Spleen (tissue), 11 donors: ENCODE measurements around the gene PLB1. TPM values are rescaled to one million over a fixed set of nuclear protein-coding genes. Genes with fewer than 3 reads are reported as not detected.
A peak's percentile ranks its signal among the peaks of the same experiment; 100 is the strongest.

Experiments
- DNase-seq: peaks from one replicate; pipeline ENCODE4 v3.0.0-alpha.2; 2020
- H3K27ac ChIP-seq, 8 donors: fragments of 200-600 bp; sonication (generic) in 7 of 8; 1 replicate in 4 of 8; 2 replicates in 4 of 8; pipeline versions ENCODE4 v1.5.0 to v1.8.0; 2016 to 2021; ENCODE audit warnings: inconsistent platforms in 4 of 8, mild to moderate bottlenecking in 4 of 8, moderate library complexity in 1 of 8
- H3K27me3 ChIP-seq, 7 donors: fragments of 200-600 bp; sonication (generic) in 6 of 7; replicated peaks in 1 of 7; 1 replicate in 4 of 7; 2 replicates in 3 of 7; pipeline versions ENCODE4 v1.5.0 to v1.8.0; 2016 to 2021; ENCODE audit warnings: inconsistent platforms in 3 of 7, mild to moderate bottlenecking in 1 of 7
- H3K36me3 ChIP-seq, 6 donors: fragments of 200-600 bp; sonication (generic) in 5 of 6; 1 replicate in 4 of 6; 2 replicates in 2 of 6; pipeline versions ENCODE4 v1.5.0 to v1.8.0; 2016 to 2021; ENCODE audit warnings: inconsistent platforms in 2 of 6
- H3K4me1 ChIP-seq, 6 donors: fragments of 200-600 bp; sonication (generic) in 5 of 6; 1 replicate in 3 of 6; 2 replicates in 3 of 6; pipeline versions ENCODE4 v1.5.0 to v1.8.0; 2016 to 2021; ENCODE audit warnings: inconsistent platforms in 3 of 6
- H3K4me3 ChIP-seq, 8 donors: fragments of 200-600 bp; sonication (generic) in 7 of 8; 1 replicate in 4 of 8; 2 replicates in 4 of 8; pipeline versions ENCODE4 v1.5.0 to v1.8.0; 2016 to 2021; ENCODE audit warnings: inconsistent platforms in 4 of 8, mild to moderate bottlenecking in 4 of 8, moderate library complexity in 2 of 8
- H3K9me3 ChIP-seq, 8 donors: fragments of 200-600 bp; sonication (generic) in 7 of 8; 1 replicate in 4 of 8; 2 replicates in 4 of 8; pipeline versions ENCODE4 v1.5.0 to v1.8.0; 2016 to 2021; ENCODE audit warnings: inconsistent platforms in 4 of 8
- POLR2A ChIP-seq, 3 donors: fragments of 450-650 bp; IDR thresholded peaks; one replicate each; pipeline ENCODE4 v1.5.1; 2017; ENCODE audit warnings: antibody characterized with exemption in 3 of 3, mild to moderate bottlenecking in 1 of 3
- POLR2AphosphoS5 ChIP-seq, 3 donors: sonication (generic); formaldehyde crosslinking; IDR thresholded peaks; one replicate each; pipeline ENCODE4 v1.5.1; 2017; ENCODE audit warnings: antibody characterized with exemption in 3 of 3
- WGBS, 5 donors: extraction: QIAGEN DNeasy Blood & Tissue Kit in 3 of 5; methylation state at CpG; one replicate each; pipeline versions ENCODE4 v1.1.5 to v1.1.7; 2013 to 2018; 5-methylcytosine and 5-hydroxymethylcytosine counted together
- intact Hi-C: fragments of 100-400 bp; cut with DNase I; formaldehyde crosslinking; loops from one replicate; pipeline ENCODE4 v1.15.0; 2023; ENCODE audit warnings: low total_unique reads
- polyA plus RNA-seq, 3 donors: library from polyadenylated mRNA; stranded (reverse); fragments of 200-250 nt; gene quantifications; one replicate each; pipeline ENCODE4 v1.2.1, GENCODE V29; 2013
- total RNA-seq, 7 donors: library from RNA; depleted of rRNA in 3 of 7; stranded (reverse); fragments of >200 nt in 3 of 7; fragmentation: NEBNext Ultra II Directional in 4 of 7; extraction: Animal tissue kit (Norgen Biotek cat#: 25700) in 4 of 7; gene quantifications; one replicate each; pipeline versions ENCODE4 v1.1.0 to v1.2.1, GENCODE V29; 2016 to 2021
- TF ChIP-seq, protein P1 (sequence below), 11 experiments: fragments of 200-600 bp in 7 of 11; fragments of 450-650 bp in 4 of 11; sonication (generic) in 4 of 11; IDR thresholded peaks in 8 of 11; conservative IDR thresholded peaks in 3 of 11; 1 replicate in 7 of 11; 2 replicates in 4 of 11; pipeline versions ENCODE4 v1.4.0 to v1.8.0; 2016 to 2021; ENCODE audit warnings: antibody characterized with exemption in 11 of 11, inconsistent platforms in 4 of 11, mild to moderate bottlenecking in 1 of 11
- donor health status: healthy with polysubstance abuse.
- donor health status: DM: no; HTN: no; CAD: no; lungs with moderate emphysema.
- donor health status: DM: no; HTN: no; CAD: no.
- donor health status: Bipolar disorder and iron deficiency.
- donor health status: healthy.
- donor health status: DM: no; HTN: no; CAD: no.
- donor health status: DM: yes; HTN: yes; CAD: no.

PLB1 gene
- total and polyA plus RNA-seq, 10 donors, result 3.8 to 45.7 (median 13.9) TPM

DNA sequence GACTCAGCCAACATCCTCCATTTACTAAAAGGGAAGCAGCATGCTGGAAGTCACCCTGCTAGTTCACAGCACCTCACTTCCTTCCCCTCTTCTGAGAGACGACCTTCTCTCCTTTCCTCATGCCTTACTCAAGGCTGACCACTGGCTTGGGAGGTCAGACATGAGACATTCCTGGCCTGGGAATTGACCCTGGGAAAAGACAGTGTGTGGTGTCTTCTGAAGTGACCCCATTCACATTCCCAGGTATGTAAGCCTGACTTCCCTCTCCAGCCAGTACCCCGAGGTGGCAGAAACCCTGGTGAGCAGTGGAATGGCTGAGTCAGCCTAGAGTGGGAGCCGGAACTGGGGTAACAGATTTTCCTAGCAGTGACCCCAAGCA lies 92.4 kb downstream of the PLB1 start:
- H3K27me3 ChIP-seq, result no peaks in the 10 kb centered on the region
- H3K4me1 ChIP-seq, result peaks cover 5 to 41% (median 28%) of the 10 kb centered on the region in 6 donors
- peak overlapping the region in 5 of 8 donors; percentile 2 to 83 (median 73) for H3K27ac ChIP-seq
- TF ChIP-seq POLR2AphosphoS5 (IDR thresholded peaks at IDR 0.05), result peak in 1 of 3 donors; percentile 38
- TF ChIP-seq, protein P1, sequence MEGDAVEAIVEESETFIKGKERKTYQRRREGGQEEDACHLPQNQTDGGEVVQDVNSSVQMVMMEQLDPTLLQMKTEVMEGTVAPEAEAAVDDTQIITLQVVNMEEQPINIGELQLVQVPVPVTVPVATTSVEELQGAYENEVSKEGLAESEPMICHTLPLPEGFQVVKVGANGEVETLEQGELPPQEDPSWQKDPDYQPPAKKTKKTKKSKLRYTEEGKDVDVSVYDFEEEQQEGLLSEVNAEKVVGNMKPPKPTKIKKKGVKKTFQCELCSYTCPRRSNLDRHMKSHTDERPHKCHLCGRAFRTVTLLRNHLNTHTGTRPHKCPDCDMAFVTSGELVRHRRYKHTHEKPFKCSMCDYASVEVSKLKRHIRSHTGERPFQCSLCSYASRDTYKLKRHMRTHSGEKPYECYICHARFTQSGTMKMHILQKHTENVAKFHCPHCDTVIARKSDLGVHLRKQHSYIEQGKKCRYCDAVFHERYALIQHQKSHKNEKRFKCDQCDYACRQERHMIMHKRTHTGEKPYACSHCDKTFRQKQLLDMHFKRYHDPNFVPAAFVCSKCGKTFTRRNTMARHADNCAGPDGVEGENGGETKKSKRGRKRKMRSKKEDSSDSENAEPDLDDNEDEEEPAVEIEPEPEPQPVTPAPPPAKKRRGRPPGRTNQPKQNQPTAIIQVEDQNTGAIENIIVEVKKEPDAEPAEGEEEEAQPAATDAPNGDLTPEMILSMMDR (IDR thresholded peaks at IDR 0.05 in 8 of 11, conservative IDR thresholded peaks at IDR 0.05 in 3 of 11), result no peak
- H3K9me3 ChIP-seq, result no peaks in the 10 kb centered on the region
- 19 to 37% (median 22%) methylated on average over 3 of the region's 3 CpGs for WGBS, 5 donors
- intact Hi-C loops, result no loop called here
- peak overlapping the region in 1 of 8 donors; percentile 7 for H3K4me3 ChIP-seq
- DNase-seq, result peak; percentile 56
- no peaks in the 10 kb centered on the region for H3K36me3 ChIP-seq

DNA sequence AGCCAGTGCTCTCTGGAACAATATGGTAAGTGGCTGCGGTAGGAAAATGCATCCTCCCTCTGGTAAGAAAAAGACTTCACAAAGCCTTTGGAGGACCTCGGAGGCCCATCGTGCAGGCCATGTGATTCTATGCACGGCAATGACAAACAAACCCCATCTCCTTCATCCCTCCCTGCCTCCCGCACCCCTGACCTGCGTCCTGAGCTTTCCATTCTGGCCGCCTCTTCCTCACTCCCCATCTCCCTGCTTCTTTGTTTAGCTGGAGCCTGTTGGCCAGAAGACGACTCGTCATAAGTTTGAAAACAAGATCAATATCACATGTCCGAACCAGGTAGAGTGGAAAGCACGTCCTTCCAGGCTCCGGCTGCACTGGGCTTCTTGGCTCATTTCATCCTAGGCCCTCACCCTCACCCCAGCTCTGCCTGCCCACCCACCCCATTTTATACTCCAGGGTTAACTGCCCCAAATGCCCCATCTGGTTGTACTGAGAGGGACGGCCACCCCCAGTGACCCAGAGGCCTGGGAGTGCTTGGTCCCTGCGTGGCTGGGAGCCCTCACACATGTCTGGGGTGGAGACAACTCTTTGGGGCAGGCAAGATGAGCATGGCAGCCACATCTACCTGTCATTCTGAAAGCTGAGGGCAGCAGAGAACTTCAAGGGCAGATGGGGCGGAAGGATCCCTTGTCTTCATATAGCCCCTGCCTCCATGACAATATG lies 94.0 kb downstream of the PLB1 start:
- H3K4me1 ChIP-seq, result peaks cover 11 to 38% (median 33%) of the 10 kb centered on the region in 6 donors
- H3K36me3 ChIP-seq, result no peaks in the 10 kb centered on the region
- H3K4me3 ChIP-seq, result no peak overlapping the region
- no peak overlapping the region for H3K27ac ChIP-seq
- DNase-seq, result peak; percentile 55
- TF ChIP-seq POLR2A (IDR thresholded peaks at IDR 0.05) (no peak), POLR2AphosphoS5 (IDR thresholded peaks at IDR 0.05) (no peak)
- TF ChIP-seq, protein P1 (IDR thresholded peaks at IDR 0.05 in 8 of 11, conservative IDR thresholded peaks at IDR 0.05 in 3 of 11), result no peak
- H3K27me3 ChIP-seq, result no peaks in the 10 kb centered on the region
- WGBS, 5 donors, result 92 to 95% (median 94%) methylated on average over 15 of the region's 15 CpGs
- intact Hi-C loops, result loop anchor here (10.0 kb wide), 1 partner anchor 165 kb away; the partner anchor contains the start of gene PPP1CB
- H3K9me3 ChIP-seq, result no peaks in the 10 kb centered on the region

DNA sequence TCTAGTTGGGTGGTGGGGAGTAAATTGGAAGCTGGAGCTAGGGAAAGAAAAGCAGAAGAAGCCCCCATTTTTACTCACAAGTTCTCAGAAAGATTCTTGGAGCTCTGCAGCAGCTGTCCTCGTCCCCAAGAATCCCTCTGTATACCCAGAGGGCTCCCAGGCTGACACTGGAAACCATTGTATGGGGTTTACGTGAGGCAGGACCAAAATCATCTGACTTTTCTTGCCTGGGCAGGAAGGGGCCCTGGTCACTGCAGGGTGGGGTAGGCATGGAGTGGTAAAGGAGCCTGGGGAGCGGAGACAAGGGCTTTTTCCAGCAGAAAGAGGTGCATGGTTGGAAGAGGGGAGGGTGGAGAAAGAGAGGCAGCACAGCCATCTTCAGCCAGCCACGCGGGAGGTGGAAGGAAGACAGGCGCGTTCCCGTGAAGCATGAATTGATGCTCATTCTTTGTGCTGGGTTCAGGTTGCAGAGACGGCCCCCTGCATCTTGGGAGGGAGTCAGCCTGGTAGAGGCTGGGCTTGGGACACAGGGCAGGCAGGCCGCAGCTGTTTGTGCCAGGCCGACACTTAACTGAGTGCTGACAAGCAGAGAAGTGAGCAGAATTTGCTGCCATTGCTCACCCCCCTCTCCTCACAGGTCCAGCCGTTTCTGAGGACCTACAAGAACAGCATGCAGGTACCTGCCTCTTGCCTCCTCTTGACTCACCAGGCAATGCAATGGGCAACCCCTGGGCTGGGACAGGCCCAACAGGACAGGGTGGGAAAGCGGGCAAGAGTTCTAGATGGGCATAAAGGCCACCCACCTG lies 94.8 kb downstream of the PLB1 start:
- TF ChIP-seq POLR2AphosphoS5 (IDR thresholded peaks at IDR 0.05) (no peak), POLR2A (IDR thresholded peaks at IDR 0.05) (no peak)
- TF ChIP-seq, protein P1 (IDR thresholded peaks at IDR 0.05 in 8 of 11, conservative IDR thresholded peaks at IDR 0.05 in 3 of 11), result no peak
- no peaks in the 10 kb centered on the region for H3K36me3 ChIP-seq
- 76 to 90% (median 83%) methylated on average over 13 of the region's 13 CpGs for WGBS, 5 donors
- peaks cover 14 to 43% (median 34%) of the 10 kb centered on the region in 6 donors for H3K4me1 ChIP-seq
- H3K27ac ChIP-seq, result no peak overlapping the region
- no peaks in the 10 kb centered on the region for H3K9me3 ChIP-seq
- no peaks in the 10 kb centered on the region for H3K27me3 ChIP-seq
- H3K4me3 ChIP-seq, result no peak overlapping the region
- peak; percentile 45 for DNase-seq
- intact Hi-C loops, result loop anchor here (10.0 kb wide), 1 partner anchor 164 kb away; the partner anchor contains the start of gene PPP1CB
